HG02973 (cell line): Measurements from ENCODE around the gene STAM.

Source experiments
- ATAC-seq: cut with Tn5 transposase; IDR thresholded peaks from one replicate; pipeline ENCODE4 v1.9.1; 2021; ENCODE audit warnings: moderate library complexity; ENCODE audit not compliant: unreplicated experiment

Gene STAM

DNA sequence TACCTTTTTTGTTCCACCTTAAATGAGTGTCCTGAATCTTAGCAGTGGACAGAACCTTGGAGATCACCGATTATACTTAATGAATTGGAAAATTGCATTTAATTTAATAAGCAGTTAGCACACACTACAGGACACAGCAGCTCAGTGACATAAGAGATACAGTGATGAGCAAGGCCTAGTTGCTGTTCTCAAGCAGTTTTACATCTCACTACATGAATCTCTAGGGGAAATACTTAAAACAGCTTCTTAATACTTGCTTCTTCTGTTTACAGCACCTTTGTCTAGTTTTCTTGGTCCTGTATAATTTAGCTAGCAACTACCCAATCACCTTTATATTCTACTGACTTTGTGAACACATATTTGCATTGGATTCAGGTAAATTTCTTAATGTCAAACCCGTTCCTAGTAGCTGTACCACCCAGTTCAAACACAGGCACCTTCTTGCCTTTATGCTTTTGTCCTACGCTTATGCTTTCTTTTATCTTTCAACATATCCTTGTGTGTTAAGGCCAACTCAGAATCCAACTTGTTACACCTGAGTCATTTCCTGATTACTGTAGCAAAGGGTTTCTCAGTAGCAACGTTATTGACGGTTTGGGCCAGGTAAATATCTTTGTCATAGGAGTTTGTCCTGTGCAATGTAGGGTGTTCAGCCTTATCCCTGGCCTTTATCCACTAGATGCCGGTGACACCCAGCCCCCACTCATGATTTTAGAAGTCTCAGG, 1.8 kb downstream of the STAM start:
- peak; percentile 28 for ATAC-seq

DNA sequence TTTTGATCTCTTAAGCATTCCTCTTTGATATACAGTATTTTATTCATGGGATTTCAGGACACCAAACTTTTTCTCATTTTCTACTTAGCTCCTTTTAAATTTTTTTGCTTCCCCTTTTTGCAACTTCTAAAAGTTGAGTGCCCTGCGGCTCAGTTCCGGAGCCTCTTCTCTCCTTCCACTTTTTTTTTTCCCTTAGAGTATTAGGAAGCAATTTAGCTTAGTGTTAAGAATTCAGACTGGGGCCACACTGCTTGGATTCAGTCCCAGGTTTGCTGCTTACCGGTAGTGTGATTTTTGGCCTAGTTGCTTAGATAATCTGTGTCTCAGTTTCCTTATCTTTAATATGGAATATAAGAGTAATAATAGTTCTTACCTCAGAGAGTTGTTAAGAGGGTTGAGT, 3.4 kb downstream of the STAM start:
- no peak for ATAC-seq

DNA sequence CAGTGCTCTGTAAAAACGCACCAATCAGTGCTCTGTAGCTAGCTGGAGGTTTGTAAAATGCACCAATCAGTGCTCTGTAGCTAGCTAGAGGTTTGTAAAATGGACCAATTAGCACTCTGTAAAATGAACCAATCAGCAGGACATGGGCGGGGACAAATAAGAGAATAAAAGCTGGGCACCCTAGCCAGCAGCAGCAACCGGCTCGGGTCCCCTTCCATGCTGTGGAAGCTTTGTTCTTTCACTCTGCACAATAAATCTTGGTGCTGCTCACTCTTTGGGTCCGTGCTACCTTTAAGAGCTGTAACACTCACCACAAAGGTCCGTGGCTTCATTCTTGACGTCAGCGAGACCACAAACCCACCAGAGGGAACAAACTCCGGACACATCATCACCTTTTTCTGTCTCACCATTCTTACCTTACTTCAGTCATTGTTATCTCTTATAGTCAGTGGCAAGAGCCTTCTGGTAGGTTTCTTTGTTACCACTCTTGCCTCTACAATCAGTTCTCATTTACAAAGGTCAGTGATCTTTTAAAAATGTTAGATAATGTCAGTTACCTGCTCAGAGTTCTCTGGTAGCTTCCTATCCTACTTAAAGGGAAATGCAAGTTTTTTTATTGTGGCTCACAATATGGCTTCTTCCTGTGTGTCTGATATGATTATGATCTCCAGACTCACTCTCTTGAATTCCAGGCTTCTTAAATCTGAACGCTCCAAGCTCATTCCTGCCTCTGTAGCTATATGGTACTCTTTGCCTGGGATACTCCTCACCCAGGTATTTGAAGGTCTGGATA, 4.5 kb downstream of the STAM start:
- ATAC-seq = no peak

DNA sequence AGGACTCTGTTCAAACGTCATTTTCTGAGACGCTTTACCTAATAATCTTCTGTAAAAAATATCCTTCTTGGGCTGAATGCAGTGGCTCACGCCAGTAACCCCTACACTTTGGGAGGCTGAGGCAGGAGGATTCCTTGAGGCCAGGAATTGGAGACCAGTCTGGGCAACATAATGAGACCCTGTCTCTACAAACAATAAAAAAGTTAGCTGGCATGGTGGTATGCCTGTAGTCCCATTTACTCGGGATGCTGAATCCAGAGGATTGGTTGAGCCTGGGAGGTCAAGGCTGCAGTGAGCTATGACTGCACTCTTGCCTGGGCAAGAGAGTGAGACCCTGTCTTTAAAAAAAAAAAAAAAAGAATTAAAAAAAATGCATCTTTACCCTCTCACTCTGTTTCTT, 5.1 kb downstream of the STAM start:
- ATAC-seq = no peak

DNA sequence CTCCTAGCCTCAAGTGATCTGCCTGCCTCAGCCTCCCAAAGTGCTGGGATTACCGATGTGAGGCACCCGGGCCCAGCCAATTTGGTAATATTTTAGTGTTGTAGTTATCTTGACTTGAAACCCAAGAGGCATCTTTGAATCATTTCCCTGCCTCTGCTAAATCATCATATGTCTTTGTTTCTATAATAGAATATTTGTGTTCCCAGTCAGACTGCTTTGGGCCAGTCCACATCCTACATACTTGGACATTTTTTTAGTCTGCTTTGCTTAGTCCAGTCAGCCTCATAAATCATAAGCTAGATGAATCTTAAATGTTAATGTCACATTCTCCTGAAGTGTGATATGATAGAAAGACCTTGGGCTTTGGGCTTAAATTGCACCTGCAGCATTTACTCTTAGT, 5.9 kb downstream of the STAM start:
- no peak for ATAC-seq

DNA sequence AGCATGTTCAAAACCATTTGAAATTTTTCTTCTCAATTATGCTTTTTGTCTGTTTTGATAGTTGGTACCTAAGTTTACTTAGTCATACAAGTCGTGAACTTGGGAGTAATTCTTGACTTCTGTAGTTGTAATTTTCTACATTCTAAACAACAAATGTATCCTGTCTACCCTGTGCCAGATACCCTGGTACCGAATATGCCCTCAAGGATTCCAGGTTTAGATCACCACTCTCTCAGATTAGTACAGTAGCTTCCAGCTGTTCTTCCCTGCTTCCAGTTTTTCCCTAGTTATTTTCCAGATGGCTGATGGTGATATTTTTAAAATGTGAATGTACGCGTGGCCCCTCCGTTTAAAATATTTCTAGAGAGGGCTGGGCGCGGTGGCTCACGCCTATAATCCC, 6.5 kb downstream of the STAM start:
- ATAC-seq = no peak

DNA sequence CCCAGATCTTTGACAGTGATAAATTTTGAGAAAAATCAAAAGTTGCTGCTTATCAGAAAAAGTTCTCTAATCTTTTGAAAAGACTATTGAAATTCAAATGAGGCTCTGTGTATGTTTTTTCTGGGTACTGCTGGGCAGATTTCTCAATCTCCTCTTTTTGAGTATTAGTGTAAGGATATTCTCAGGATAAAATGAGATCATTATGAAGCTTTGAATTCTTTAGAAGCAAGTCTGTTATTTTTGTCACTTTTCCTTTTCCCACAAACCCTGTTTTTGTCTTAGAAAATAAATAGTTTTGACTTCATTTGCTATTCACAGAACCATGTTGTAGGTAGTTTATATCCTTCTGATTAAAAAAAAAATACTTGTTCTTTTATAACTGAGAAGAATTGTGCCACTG, 7.9 kb downstream of the STAM start:
- no peak for ATAC-seq

DNA sequence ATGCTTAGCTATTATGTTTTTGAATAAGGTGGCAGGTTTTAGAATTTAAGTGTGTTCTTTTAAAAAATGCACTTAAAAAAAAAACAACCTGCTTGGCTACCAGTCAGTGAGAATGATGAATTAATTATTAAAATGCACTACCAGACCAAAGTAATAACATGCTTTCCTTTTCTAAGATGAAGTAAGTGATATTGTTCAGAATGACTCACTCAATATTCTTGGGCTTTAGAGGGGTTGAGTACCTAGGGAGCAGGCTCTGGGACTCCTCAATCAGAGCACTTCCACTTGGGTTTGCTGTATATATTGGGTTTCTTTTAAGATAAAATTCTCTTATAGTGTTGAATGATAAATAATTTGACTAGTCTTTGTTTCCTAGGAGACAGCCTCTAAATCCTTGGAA, 8.6 kb downstream of the STAM start:
- peak; percentile 34 for ATAC-seq

DNA sequence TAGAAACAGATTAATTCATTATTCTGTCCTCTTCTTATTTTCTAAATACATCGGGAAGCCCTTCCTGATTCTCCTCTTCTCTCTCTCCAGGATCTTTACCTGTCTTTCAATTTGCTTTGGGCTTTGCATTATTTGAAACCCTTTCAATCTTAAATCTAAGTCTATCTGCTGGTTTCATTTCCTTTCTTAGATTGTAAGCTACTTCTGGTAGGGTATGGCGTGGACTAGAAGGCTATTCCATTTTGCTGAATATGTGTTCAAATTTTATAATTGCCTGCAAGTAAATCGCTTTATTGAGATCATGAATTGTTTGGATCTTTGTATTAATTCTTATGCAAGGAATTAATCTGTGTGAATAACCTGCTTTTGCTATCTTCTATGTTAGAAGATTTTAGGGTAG, 11.1 kb downstream of the STAM start:
- peak; percentile 16 for ATAC-seq

DNA sequence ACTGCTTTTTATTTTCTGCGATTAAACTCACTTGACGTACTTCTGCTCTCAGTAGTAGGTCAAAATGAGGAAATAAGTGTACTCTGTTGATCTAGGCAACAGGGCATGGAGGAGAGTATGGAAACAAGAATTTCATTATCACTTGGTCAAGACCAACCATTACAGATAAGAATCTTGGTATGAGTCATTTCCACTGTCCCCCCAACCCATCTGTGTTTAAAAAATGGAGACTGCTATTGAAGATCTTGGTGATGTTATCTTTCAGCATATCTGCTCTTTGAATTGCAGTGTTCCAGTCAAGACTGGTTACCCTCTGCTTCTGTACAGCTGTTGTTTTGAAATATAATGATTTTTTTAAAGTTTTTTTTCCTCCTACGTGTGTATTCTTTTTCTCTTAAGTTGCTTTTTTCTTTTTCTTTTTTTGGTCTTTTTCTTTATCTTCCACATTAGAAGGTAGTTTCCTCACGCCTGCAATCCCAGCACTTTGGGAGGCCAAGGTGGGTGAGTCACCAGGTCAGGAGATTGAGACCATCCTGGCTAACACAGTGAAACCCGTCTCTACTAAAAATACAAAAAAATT, 11.7 kb downstream of the STAM start:
- ATAC-seq = peak; percentile 89

DNA sequence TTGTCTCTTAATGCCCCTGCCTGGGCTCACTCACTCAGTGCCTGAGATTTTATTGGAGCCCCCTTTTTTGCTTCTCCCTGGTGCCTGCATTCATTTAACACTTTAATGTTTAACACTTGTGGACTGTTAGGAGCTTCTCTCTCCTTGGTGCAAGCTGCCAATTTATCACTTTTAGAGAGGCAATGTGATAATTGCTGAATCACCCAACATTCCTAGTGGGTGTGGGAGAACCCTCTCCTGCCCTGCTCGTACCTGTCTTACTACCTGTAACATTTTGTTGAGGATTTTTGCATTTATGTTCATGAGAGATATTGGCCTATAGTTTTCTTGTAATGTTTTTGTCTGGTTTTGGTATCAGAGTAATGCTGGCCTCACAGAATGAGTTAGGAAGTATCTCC, 13.2 kb downstream of the STAM start:
- no peak for ATAC-seq

DNA sequence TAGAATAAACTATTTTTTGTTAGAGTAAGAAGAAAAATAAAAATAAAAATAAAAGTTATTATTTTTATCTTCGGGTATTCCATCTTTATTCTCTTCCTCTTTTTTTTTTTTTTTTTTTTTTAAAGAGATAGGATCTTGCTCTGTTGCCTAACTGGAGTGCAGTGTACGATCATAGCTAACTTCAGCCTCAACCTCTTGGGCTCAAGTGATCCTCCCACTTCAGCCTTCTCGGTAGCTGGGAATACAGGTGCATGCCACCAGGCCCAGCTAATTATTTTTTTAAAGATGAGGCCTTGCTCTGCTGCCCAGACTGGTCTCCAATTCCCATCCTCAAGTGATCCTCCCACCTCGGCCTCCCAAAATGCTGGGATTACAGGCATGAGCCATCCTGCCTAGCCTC, 15.4 kb downstream of the STAM start:
- no peak for ATAC-seq

DNA sequence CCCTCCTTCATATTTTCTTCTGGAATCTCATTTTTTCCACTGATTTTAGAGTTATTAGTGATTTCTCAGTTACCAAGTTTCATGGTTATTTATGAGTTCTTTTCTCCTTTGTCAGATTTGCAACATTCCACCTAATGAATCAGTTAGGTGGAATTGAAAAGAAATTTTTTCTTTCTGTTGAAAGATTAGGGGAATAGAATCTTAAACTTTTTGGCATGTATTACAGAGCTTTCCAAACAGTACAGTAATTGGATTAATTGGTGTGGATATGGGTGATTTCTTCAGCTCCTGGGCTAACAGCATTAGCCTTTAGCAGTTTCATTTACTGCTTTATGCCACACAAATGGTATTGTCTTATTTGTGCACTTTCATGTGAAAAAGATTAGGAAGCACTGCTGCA, 17.0 kb downstream of the STAM start:
- no peak for ATAC-seq

DNA sequence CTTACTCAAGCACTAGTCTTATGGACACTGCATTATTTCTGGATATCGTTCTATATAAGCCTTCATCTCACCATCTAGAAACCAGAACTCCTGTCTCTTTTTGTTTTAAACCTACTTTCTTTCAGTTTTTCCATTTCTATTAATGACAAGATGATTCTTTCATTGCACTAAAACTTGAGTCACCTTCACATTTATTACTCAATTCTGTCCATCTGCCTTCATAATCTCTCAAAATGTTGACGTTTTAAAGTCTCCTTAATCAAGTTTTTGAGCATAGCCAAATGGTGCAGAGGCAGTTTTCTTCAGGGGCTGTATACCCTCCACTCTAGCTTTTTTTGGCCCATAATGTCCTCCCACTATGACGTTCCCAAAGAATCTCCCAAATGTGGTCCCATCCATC, 17.6 kb downstream of the STAM start:
- ATAC-seq = no peak

DNA sequence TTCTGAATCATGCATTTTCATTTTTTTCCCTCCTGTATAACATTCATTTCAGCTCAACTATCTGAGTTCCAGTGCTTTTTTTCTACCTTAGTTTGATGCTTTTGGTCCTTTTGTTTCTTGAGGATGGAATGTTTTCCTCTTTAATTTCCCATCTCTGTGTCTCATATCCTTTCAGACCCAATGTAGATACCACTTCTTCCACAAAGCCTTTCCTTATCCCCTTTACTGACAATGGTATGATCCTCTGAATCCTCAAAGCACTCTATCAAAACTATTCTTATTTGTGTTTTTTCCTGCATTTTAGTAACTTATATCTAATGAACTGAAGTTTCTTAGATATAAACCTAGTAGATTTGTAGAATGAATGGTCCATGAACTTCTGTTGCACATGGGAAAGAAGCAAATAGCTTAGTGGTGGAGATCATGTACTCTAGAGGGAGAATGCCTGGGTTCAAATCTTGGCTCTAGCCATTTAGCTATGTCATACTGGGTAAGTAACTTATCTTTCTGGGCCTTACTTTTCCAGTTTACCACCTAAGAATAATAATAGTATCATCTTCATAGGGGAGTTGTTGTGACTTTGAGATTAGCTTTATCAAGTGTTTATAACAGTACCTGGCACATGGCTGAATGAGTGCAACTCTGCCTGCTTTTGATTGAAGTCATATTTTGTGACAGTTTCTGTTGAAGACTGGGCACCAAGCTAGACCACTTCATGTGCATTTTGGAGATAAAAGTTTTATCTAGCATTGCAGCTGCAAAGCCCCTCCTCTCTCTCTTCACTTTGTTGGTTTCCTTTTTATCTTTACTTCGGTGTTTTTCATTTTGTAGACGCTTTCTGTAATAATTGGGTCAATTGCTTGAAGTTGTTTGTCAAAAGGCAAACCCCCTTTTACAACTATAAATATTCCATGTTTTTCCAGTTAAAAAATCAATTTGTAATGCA, 18.5 kb downstream of the STAM start:
- ATAC-seq = no peak

DNA sequence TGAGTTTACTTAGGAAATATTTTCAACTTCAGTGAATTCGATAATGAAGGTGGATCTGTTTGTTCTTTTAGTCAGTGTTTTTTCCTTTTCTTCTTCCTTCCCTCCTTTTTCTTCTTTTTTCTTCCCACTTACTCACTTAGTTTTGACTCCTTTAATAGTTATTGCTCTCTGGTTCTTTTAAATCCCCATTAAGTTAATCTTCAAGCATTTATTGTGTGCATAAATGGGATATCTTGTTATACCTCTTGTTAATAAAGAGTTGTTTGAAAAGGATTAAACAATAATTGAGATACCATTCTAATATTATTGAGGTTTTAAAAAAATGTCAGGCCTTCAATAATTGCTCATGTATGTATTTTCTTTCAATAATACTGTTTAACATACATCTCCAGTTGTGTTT, 19.5 kb downstream of the STAM start:
- ATAC-seq = no peak

DNA sequence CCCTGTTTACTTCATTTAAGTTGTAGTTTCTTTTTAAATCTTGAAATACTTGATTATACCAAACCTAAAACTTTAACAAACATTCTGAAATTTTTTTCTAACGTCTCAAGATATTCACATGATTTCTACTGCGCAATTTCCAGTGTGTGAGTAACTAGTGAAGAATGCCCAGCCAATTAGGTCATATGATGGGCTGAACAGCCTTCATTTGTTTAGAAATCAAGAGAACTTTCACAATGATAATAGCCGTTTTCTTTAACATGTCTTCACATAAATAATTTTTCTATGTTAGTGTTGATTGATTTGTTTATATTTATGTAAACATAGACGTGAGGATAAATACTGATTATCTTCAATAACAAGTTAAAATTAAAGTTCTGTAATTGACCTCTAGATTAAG, 21.8 kb downstream of the STAM start:
- no peak for ATAC-seq

DNA sequence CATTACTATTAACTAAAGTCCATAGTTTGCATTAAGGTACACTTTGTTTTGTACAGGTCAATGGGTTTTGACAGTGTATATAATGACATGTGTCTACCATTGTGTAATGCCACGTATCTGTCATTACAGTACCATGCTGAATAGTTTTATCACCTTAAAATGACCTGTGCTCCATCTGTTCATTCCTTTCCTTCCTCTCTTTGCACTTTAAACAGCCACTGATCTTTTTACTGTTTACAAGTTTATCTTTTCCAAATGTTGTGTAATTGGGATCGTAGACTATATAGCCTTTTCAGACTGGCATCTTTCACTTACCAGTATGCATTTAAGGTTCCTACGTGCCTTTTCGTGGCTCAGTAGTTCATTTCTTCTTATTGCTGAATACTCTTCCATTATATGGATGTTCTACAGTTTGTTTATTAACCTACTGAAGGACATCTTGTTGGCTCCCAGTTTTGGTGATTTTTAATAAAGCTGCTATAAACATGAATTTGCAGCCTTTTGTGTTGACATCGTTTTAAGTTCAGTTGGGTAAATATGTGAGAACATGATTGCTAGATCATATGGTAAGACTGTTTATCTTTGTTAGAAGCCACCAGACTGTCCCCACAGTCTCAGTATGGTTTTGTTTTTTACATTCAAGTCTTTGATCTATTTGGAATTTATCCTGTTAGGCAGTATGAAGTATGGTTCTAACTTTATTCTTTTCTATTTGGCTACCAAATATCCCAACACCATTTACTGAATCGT, 24.7 kb downstream of the STAM start:
- peak; percentile 17 for ATAC-seq

DNA sequence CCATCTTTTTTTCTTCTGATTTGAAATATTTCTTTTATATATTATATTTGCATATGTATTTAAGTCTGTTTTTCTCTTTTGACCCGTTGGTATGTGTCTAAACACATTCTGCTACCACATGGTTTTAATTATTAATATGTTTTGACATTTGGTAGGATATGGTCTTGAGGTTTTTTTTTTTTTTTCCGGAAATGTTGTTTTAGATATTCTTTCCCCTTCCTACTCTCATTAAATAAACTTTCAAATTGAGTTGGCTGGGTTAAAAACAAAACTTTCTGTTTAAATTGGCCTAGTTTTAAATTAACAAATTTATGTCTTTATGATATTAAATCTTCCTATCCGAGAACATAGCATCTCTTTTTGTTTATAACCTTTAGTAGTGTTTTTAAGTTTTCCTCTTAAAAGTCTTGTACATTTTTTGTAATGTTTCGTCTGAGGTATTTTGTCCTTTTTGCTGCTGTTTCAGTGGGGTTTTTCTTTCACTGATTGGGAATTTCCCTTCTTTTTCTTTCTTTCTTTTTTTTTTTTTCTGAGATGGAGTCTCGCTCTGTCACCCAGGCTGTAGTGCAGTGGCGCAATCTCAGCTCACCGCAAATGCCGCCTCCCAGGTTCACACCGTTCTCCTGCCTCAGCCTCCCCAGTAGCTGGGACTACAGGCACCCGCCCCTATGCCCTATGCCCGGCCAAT, 25.4 kb downstream of the STAM start:
- peak; percentile 60 for ATAC-seq

DNA sequence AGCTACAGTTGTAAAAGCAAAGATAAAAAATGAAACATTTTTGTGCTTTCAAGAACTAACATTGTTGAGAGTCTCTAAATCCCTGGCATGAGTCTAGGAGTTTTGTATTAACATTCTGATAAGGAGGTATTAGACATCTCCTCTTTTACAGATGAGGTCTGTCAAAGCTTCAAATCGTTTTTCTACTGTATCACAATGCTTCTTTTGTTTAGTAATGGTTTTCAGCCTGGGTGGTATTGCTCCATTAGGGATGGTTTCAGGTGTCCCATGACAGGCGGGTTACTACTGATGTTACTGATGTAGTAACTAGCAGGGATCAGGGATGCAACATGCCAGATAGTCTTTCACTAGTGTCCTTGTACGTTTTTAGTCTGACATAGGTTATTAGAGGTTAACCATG, 27.4 kb downstream of the STAM start:
- ATAC-seq = no peak
